ENCODE data around the gene TNFAIP8. TPM values are rescaled to one million over a fixed set of nuclear protein-coding genes. Genes with fewer than 3 reads are reported as not detected.

The TNFAIP8 gene
- total and polyA plus RNA-seq, 7 donors = 0.73 to 2.5 (median 1.6) TPM

DNA sequence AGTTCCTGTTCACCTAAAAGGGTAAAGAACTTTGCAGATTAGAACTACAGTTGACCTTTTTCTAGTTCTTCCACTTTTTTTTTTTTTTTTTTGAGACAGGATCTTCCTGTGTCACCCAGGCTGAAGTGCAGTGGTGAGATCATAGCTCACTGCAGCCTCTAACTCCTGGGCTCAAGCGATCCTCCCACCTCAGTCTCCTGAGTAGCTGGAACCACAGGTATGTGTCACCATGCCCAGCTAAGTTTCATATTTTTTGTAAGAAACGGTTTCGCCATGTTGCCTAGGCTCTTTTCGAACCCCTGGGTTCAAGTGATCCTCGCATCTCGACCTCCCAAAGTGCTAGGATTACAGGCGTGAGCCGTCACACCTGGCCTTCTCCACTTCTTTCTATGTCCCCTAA, 39.7 kb upstream of the TNFAIP8 start:
- ATAC-seq (no peak), DNase-seq (no peak)
- Histone ChIP-seq H3K9me3 (no peaks in the 10 kb centered on the region), H3K4me1 (no peaks in the 10 kb centered on the region), H3K27ac (no peak overlapping the region), H3K27me3 (ENCODE audit: insufficient read depth in 3 of 3, low read length in 2 of 3) (no peaks in the 10 kb centered on the region), H3K36me3 (ENCODE audit: insufficient read depth in 1 of 2, low read depth in 1 of 2) (no peaks in the 10 kb centered on the region), H3K4me3 (no peak overlapping the region)
- intact Hi-C loops (cut with DNase I) = no loop called here
- WGBS, 3 donors = 95 to 97% (median 95%) methylated on average over 8 of the region's 8 CpGs
- TF ChIP-seq, protein P1, sequence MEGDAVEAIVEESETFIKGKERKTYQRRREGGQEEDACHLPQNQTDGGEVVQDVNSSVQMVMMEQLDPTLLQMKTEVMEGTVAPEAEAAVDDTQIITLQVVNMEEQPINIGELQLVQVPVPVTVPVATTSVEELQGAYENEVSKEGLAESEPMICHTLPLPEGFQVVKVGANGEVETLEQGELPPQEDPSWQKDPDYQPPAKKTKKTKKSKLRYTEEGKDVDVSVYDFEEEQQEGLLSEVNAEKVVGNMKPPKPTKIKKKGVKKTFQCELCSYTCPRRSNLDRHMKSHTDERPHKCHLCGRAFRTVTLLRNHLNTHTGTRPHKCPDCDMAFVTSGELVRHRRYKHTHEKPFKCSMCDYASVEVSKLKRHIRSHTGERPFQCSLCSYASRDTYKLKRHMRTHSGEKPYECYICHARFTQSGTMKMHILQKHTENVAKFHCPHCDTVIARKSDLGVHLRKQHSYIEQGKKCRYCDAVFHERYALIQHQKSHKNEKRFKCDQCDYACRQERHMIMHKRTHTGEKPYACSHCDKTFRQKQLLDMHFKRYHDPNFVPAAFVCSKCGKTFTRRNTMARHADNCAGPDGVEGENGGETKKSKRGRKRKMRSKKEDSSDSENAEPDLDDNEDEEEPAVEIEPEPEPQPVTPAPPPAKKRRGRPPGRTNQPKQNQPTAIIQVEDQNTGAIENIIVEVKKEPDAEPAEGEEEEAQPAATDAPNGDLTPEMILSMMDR (IDR thresholded peaks at IDR 0.05) = no peak

DNA sequence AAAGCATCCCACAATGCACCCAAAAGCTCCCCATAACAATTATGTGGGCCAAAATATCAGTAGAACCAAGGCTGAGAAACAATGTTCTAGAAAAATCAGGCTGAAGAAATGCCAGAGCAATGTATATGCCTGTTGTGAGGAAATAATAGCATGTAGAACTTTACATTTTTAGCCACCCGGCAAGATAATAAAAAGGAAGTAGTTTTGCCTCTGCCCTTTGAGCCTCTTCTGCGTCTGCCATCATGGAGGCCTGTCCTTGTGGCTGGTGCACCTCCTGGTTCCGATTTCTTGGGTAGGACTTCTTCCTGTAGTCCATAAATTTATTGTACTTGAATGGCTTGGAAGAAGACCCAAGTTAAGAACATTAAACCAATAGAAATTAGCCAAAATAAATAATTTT, 38.9 kb upstream of the TNFAIP8 start:
- no peaks in the 10 kb centered on the region for H3K36me3 ChIP-seq (ENCODE audit: insufficient read depth in 1 of 2, low read depth in 1 of 2)
- intact Hi-C loops (cut with DNase I) = no loop called here
- DNase-seq (no peak), ATAC-seq (no peak)
- 90 to 99% (median 93%) methylated on average over 3 of the region's 3 CpGs for WGBS, 3 donors
- TF ChIP-seq, protein P1 (IDR thresholded peaks at IDR 0.05) = no peak
- no peaks in the 10 kb centered on the region for H3K9me3 ChIP-seq
- no peaks in the 10 kb centered on the region for H3K27me3 ChIP-seq (ENCODE audit: insufficient read depth in 3 of 3, low read length in 2 of 3)
- H3K27ac ChIP-seq = no peak overlapping the region
- no peaks in the 10 kb centered on the region for H3K4me1 ChIP-seq
- H3K4me3 ChIP-seq = no peak overlapping the region

DNA sequence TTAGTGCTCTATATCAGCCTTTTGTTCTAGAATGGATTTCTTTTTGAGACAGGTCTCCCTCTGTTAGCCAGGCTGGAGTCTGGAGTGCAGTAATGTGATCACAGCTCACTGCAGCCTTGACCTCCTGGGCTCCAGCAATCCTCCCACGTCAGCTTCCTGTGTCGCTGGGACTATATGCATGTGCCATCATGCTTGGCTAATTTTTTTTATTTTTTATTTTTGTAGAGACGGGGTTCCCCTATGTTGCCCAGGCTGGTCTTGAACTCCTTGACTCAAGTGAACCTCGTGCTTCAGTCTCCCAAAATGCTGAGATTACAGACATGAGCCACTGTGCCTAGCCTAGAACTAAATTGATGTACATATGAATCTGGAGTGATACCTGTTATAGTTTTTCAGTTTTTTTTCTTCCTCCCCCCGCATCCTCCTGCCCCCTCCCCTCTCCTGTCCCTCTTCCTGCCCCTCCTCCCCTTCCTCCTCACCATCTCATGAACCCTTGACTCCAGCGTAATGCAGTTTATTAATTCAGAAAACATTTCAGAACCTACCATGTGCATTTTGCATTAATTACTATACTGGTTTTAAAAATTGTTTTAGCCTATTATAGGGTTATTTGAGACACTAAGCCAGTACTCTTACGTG, 37.4 kb upstream of the TNFAIP8 start:
- intact Hi-C loops (cut with DNase I) = no loop called here
- H3K4me1 ChIP-seq = no peaks in the 10 kb centered on the region
- H3K4me3 ChIP-seq = no peak overlapping the region
- ATAC-seq = no peak
- TF ChIP-seq, protein P1 (IDR thresholded peaks at IDR 0.05) = no peak
- no peak overlapping the region for H3K27ac ChIP-seq
- 65 to 67% (median 65%) methylated on average over 7 of the region's 7 CpGs for WGBS, 3 donors
- H3K9me3 ChIP-seq = no peaks in the 10 kb centered on the region
- DNase-seq = no peak
- H3K27me3 ChIP-seq (ENCODE audit: insufficient read depth in 3 of 3, low read length in 2 of 3) = no peaks in the 10 kb centered on the region
- no peaks in the 10 kb centered on the region for H3K36me3 ChIP-seq (ENCODE audit: insufficient read depth in 1 of 2, low read depth in 1 of 2)

DNA sequence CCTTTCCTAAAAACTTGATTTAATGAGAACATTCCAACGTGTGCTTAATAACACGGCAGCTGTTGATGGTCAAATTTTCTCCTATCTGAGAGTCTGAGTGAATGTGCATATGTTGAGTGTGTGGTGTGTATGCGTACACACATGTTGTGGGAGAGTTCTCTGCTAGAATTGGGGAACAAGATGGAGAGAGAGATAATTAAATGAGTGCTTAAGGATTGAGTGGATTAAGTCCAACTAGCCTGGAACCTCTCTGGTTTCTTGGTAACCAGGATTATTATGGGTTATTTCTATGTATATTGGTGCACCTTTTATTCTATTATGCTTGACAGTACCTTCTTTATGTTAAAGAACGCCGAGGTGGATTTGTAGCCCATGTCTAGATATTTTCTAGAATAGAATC, 36.4 kb upstream of the TNFAIP8 start:
- ATAC-seq (no peak), DNase-seq (no peak)
- intact Hi-C loops (cut with DNase I) = no loop called here
- Histone ChIP-seq H3K36me3 (ENCODE audit: insufficient read depth in 1 of 2, low read depth in 1 of 2) (no peaks in the 10 kb centered on the region), H3K4me3 (no peak overlapping the region), H3K4me1 (no peaks in the 10 kb centered on the region), H3K9me3 (no peaks in the 10 kb centered on the region), H3K27me3 (ENCODE audit: insufficient read depth in 3 of 3, low read length in 2 of 3) (no peaks in the 10 kb centered on the region), H3K27ac (no peak overlapping the region)
- 79 to 84% (median 81%) methylated on average over 5 of the region's 5 CpGs for WGBS, 3 donors
- TF ChIP-seq, protein P1 (IDR thresholded peaks at IDR 0.05) = no peak

DNA sequence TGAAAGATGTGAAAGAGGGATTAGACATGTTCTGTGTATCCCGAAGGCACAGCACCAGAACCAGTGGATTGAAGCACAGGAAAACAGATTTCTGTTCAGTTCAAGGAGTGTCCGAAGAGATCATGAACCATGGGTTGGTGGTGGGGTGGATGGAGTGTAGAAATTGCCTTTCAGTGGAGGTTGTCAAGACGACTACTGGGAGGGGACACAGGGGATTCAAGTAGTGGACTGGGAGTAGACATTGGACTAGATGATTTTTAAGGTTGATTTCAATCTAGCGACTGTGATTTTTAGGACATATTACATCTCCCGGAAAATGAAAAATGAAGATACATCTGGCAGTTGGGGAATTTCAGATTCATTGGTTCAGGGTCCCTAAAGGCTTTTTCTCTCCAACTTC, 35.9 kb upstream of the TNFAIP8 start:
- no peak overlapping the region for H3K4me3 ChIP-seq
- H3K4me1 ChIP-seq = no peaks in the 10 kb centered on the region
- intact Hi-C loops (cut with DNase I) = no loop called here
- H3K9me3 ChIP-seq = no peaks in the 10 kb centered on the region
- no peak overlapping the region for H3K27ac ChIP-seq
- no peak for ATAC-seq
- WGBS, 3 donors = 92 to 93% (median 93%) methylated on average over 5 of the region's 5 CpGs
- no peaks in the 10 kb centered on the region for H3K27me3 ChIP-seq (ENCODE audit: insufficient read depth in 3 of 3, low read length in 2 of 3)
- no peaks in the 10 kb centered on the region for H3K36me3 ChIP-seq (ENCODE audit: insufficient read depth in 1 of 2, low read depth in 1 of 2)
- TF ChIP-seq, protein P1 (IDR thresholded peaks at IDR 0.05) = no peak
- no peak for DNase-seq
